ENCODE data around the gene LRIG1. TPM values are rescaled to one million over a fixed set of nuclear protein-coding genes. Genes with fewer than 3 reads are reported as not detected.

LRIG1 gene
- total and polyA plus RNA-seq, 2 of the 8 experiments (the other 6 are each of a cell fraction or from before 2014, with no cell fraction given): 78.1 to 88.7 TPM

DNA sequence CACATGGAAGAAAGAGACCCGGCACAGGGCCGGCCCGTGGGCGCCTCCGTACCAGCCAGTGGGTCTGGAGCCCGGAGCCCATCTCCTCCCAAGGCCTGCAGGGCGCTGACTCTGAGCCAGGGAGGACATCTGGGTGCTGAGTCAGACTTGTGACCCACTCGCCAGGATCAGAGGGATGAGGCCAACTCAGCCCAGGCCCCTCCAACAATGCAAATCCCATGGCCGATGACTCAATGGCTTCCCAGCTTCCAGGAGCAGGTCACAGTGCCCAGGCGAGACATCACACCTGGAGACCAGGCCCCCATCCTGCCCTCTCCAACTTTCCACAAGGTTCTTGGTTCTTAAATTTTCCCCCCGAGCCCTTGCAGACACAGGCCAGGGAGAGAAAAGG lies 95.1 kb downstream of the LRIG1 start (continued):
- TF ChIP-seq RNF2 (IDR thresholded peaks at IDR 0.05; ENCODE audit: borderline replicate concordance, low read depth, low read length, missing control alignments, poor library complexity, severe bottlenecking): no peak
